H1 (cell line): ENCODE results near the gene GLMP.

Experiments used
- ASH2L ChIP-seq: fragments of 200-600, 300-600 bp; sonication (generic); IDR thresholded peaks from one replicate; pipeline ENCODE4 v1.7.1; 2017; ENCODE audit warnings: low read length
- BCL11A ChIP-seq, 2 experiments: IDR thresholded peaks; one replicate each; pipeline ENCODE4 v1.6.1; 2011; ENCODE audit warnings: low read depth in 2 of 2, low read length in 2 of 2, mild to moderate bottlenecking in 2 of 2
- EZH2 ChIP-seq: fragments of 200-600 bp; sonication (generic); IDR thresholded peaks from 2 replicates; pipeline ENCODE4 v1.7.1; 2012; ENCODE audit warnings: low read depth, mild to moderate bottlenecking, moderate library complexity, low read length, inconsistent platforms; ENCODE audit not compliant: severe bottlenecking
- JUND ChIP-seq: IDR thresholded peaks from 2 replicates; pipeline ENCODE4 v1.6.1; 2011; ENCODE audit warnings: mild to moderate bottlenecking, improper control_type of control experiment, low read length
- NRF1 ChIP-seq: IDR thresholded peaks from 2 replicates; pipeline ENCODE4 v1.6.1; 2011; ENCODE audit warnings: mild to moderate bottlenecking, low read depth, low read length, improper control_type of control experiment
- PHF8 ChIP-seq: fragments of 200-600 bp; sonication (generic); conservative IDR thresholded peaks from 2 replicates; pipeline ENCODE4 v1.7.1; 2012; ENCODE audit warnings: low read depth, mild to moderate bottlenecking, inconsistent platforms, low read length, moderate library complexity
- POLR2A ChIP-seq, 2 experiments: IDR thresholded peaks; 1 replicate in 1 of 2; 2 replicates in 1 of 2; pipeline ENCODE4 v1.6.1; 2011; ENCODE audit warnings: low read depth in 2 of 2, low read length in 2 of 2, mild to moderate bottlenecking in 2 of 2; ENCODE audit errors: control extremely low read depth in 1 of 2
- TF ChIP-seq, protein P1 (sequence below), 3 experiments: IDR thresholded peaks; 1 replicate in 2 of 3; 2 replicates in 1 of 3; pipeline versions ENCODE4 v1.5.1 to v1.6.1; 2011; ENCODE audit warnings: low read length in 3 of 3, mild to moderate bottlenecking in 3 of 3, inconsistent platforms in 2 of 3, low read depth in 1 of 3, moderate library complexity in 1 of 3; ENCODE audit not compliant: insufficient read depth in 1 of 3; ENCODE audit errors: control extremely low read depth in 1 of 3
- TF ChIP-seq, protein P2 (sequence below): IDR thresholded peaks from 2 replicates; pipeline ENCODE4 v1.6.1; 2011; ENCODE audit warnings: low read depth, mild to moderate bottlenecking, low read length; ENCODE audit not compliant: insufficient read depth

DNA sequence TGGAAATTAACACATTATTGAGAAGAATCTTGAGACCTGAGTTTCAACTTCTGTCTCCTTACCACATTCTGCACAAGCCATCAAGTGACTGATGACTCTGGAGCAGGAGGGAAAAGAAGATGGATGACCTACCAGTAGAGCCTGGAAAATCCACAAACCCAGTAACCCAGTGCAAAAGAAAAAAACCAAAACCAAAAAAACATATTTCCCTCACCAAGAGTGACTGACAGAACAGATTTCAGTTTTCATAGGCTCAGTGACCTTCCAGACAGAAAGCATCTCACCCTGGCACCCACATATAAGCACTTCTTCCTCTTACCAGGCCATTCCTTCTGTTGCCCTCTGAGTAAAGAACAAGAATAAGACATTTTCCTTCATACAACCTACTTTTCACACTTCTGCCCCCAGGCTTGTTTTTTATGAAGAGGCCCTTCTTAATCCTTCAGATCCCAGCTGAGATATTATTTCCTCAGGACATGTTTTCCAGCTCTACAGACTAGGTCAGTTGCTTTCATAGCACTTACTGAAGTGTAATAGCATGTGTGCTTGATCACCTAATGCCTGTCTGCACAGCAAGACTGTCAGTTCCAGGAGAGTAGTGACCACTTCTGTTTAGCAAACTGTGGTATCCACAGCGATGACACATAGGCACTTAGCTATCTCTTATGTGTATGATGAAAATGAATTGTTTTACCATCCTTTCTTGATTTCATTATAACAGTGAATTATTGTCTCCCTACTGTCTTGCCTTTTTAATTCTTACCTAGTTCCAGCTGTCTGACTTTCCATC lies 46.9 kb upstream of the GLMP start:
- no peak for TF ChIP-seq BCL11A (IDR thresholded peaks at IDR 0.05; ENCODE audit: low read depth in 2 of 2, low read length in 2 of 2)
- TF ChIP-seq, protein P1, sequence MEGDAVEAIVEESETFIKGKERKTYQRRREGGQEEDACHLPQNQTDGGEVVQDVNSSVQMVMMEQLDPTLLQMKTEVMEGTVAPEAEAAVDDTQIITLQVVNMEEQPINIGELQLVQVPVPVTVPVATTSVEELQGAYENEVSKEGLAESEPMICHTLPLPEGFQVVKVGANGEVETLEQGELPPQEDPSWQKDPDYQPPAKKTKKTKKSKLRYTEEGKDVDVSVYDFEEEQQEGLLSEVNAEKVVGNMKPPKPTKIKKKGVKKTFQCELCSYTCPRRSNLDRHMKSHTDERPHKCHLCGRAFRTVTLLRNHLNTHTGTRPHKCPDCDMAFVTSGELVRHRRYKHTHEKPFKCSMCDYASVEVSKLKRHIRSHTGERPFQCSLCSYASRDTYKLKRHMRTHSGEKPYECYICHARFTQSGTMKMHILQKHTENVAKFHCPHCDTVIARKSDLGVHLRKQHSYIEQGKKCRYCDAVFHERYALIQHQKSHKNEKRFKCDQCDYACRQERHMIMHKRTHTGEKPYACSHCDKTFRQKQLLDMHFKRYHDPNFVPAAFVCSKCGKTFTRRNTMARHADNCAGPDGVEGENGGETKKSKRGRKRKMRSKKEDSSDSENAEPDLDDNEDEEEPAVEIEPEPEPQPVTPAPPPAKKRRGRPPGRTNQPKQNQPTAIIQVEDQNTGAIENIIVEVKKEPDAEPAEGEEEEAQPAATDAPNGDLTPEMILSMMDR (IDR thresholded peaks at IDR 0.05; ENCODE audit: control extremely low read depth in 1 of 3, insufficient read depth in 1 of 3, low read depth in 1 of 3, low read length in 3 of 3) = no peak
- TF ChIP-seq PHF8 = no peak
- TF ChIP-seq, protein P2, sequence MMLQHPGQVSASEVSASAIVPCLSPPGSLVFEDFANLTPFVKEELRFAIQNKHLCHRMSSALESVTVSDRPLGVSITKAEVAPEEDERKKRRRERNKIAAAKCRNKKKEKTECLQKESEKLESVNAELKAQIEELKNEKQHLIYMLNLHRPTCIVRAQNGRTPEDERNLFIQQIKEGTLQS = no peak
- no peak for TF ChIP-seq EZH2
- no peak for TF ChIP-seq NRF1
- no peak for TF ChIP-seq ASH2L
- TF ChIP-seq POLR2A (IDR thresholded peaks at IDR 0.05; ENCODE audit: control extremely low read depth in 1 of 2, low read depth in 2 of 2, low read length in 2 of 2) = no peak
- no peak for TF ChIP-seq JUND
